Upper lobe of left lung (tissue), 6 donors: ENCODE results near the gene VPS41. TPM values are rescaled to one million over a fixed set of nuclear protein-coding genes. Genes with fewer than 3 reads are reported as not detected.
A peak's percentile ranks its signal among the peaks of the same experiment; 100 is the strongest.

ENCODE experiments used
- ATAC-seq, 2 donors: fragments of 200-7000 bp; cut with Tn5 transposase; one replicate each; pipeline ENCODE4 v1.9.1; 2022; ENCODE audit warnings: mild to moderate bottlenecking in 2 of 2, moderate library complexity in 2 of 2; ENCODE audit not compliant: low FRiP score in 2 of 2
- DNase-seq, 2 donors: peaks; one replicate each; pipeline ENCODE4 v3.0.0-alpha.2; 2019 to 2020
- H3K27ac ChIP-seq, 4 donors: fragments of 200-600 bp; sonication (generic); one replicate each; pipeline ENCODE4 v1.5.1; 2016 to 2019
- H3K27me3 ChIP-seq, 4 donors: fragments of 200-600 bp; sonication (generic); one replicate each; pipeline ENCODE4 v1.5.1; 2017 to 2019
- H3K36me3 ChIP-seq, 4 donors: fragments of 200-600 bp; sonication (generic); one replicate each; pipeline ENCODE4 v1.5.1; 2016 to 2019
- H3K4me1 ChIP-seq, 4 donors: fragments of 200-600 bp; sonication (generic); one replicate each; pipeline ENCODE4 v1.5.1; 2018 to 2019
- H3K4me3 ChIP-seq, 4 donors: fragments of 200-600 bp; sonication (generic); one replicate each; pipeline ENCODE4 v1.5.1; 2017 to 2019; ENCODE audit warnings: mild to moderate bottlenecking in 2 of 4, moderate library complexity in 1 of 4
- H3K9me3 ChIP-seq, 4 donors: fragments of 200-600 bp; sonication (generic); one replicate each; pipeline ENCODE4 v1.5.1; 2018 to 2019
- EP300 ChIP-seq, 4 donors: sonication (generic); formaldehyde crosslinking; IDR thresholded peaks; one replicate each; pipeline ENCODE4 v1.5.1; 2017; ENCODE audit warnings: antibody characterized with exemption in 4 of 4, control low read depth in 2 of 4
- POLR2A ChIP-seq, 4 donors: fragments of 450-650 bp; IDR thresholded peaks; one replicate each; pipeline ENCODE4 v1.5.1; 2016 to 2017; ENCODE audit warnings: antibody characterized with exemption in 4 of 4, mild to moderate bottlenecking in 2 of 4
- POLR2AphosphoS5 ChIP-seq, 2 donors: sonication (generic); formaldehyde crosslinking; IDR thresholded peaks; one replicate each; pipeline ENCODE4 v1.5.1; 2017; ENCODE audit warnings: antibody characterized with exemption in 2 of 2
- WGBS, 2 donors: methylation state at CpG; one replicate each; pipeline ENCODE4 v1.1.5; 2017 to 2018; 5-methylcytosine and 5-hydroxymethylcytosine counted together
- total RNA-seq, 6 donors: library from RNA; depleted of rRNA in 4 of 6; stranded (reverse); fragments of >200 nt in 4 of 6; gene quantifications; one replicate each; pipeline versions ENCODE4 v1.1.0 to v1.2.1, GENCODE V29; 2016 to 2021
- TF ChIP-seq, protein P1 (sequence below), 6 experiments: fragments of 450-650 bp in 4 of 6; fragments of 200-600 bp in 2 of 6; sonication (generic) in 2 of 6; IDR thresholded peaks; one replicate each; pipeline ENCODE4 v1.5.1; 2016 to 2019; ENCODE audit warnings: antibody characterized with exemption in 6 of 6
- donor health status: DM: no; HTN: no; CAD: no; lungs with moderate emphysema.
- donor health status: DM: no; HTN: yes; CAD: no; lungs with severe emphysema.

Gene VPS41
- total RNA-seq, 6 donors from 2014 or later: 32.1 to 96.4 (median 48.4) TPM

DNA sequence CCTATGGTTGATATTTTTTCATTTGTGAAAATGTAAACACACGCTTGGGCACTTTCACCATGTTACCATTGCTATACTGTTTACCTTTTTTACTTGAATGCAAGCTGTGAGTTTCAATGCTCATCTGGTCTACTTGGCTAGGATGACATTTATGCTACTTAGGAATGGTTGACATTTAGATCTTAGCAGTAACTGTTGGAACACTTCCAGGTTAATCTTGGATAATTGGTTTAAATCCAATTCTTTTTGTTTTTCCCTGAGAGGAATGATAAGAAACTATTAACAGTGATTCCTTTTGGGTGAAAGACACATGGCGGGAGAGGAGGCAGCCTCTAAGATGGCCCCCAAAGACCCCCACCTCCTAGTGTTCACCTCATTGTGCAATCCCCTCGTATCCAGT is 226.4 kb downstream of the VPS41 start:
- no peaks in the 10 kb centered on the region for H3K9me3 ChIP-seq
- DNase-seq: no peak
- no peak overlapping the region for H3K27ac ChIP-seq
- H3K36me3 ChIP-seq: no peaks in the 10 kb centered on the region
- no peak for ATAC-seq
- no peaks in the 10 kb centered on the region for H3K4me1 ChIP-seq
- no peak overlapping the region for H3K4me3 ChIP-seq
- WGBS, 2 donors: 75 to 78% methylated on average over 3 of the region's 3 CpGs
- no peak for TF ChIP-seq POLR2A (IDR thresholded peaks at IDR 0.05)
- no peak for TF ChIP-seq POLR2AphosphoS5 (IDR thresholded peaks at IDR 0.05)
- no peak for TF ChIP-seq EP300 (IDR thresholded peaks at IDR 0.05)
- TF ChIP-seq, protein P1, sequence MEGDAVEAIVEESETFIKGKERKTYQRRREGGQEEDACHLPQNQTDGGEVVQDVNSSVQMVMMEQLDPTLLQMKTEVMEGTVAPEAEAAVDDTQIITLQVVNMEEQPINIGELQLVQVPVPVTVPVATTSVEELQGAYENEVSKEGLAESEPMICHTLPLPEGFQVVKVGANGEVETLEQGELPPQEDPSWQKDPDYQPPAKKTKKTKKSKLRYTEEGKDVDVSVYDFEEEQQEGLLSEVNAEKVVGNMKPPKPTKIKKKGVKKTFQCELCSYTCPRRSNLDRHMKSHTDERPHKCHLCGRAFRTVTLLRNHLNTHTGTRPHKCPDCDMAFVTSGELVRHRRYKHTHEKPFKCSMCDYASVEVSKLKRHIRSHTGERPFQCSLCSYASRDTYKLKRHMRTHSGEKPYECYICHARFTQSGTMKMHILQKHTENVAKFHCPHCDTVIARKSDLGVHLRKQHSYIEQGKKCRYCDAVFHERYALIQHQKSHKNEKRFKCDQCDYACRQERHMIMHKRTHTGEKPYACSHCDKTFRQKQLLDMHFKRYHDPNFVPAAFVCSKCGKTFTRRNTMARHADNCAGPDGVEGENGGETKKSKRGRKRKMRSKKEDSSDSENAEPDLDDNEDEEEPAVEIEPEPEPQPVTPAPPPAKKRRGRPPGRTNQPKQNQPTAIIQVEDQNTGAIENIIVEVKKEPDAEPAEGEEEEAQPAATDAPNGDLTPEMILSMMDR (IDR thresholded peaks at IDR 0.05): no peak
- H3K27me3 ChIP-seq: no peaks in the 10 kb centered on the region

DNA sequence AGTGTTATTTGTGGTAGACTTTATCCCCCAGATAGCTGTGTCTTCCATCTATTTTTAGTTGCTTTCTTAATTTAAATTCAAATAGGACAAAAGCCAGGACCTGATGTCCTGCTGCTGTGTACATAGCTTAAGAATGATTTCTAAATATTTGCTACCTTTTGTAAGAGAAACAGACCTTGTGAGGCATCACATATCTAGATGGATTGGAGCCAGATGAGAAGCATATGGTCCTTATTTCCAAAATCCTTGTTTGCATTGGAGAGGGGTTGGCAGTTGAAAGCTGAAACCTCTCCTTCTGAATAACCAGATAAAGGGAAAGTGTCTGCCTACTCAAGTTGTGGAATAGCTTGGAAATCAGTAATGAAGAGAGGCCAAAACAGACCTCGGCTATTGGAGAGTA is 227.1 kb downstream of the VPS41 start:
- DNase-seq: no peak
- ATAC-seq: no peak
- no peaks in the 10 kb centered on the region for H3K27me3 ChIP-seq
- no peaks in the 10 kb centered on the region for H3K9me3 ChIP-seq
- H3K4me3 ChIP-seq: no peak overlapping the region
- 30 to 41% methylated on average over 1 of the region's 1 CpG for WGBS, 2 donors
- H3K4me1 ChIP-seq: no peaks in the 10 kb centered on the region
- no peak overlapping the region for H3K27ac ChIP-seq
- no peaks in the 10 kb centered on the region for H3K36me3 ChIP-seq
- TF ChIP-seq, protein P1 (IDR thresholded peaks at IDR 0.05): no peak
- TF ChIP-seq POLR2A (IDR thresholded peaks at IDR 0.05): no peak
- no peak for TF ChIP-seq EP300 (IDR thresholded peaks at IDR 0.05)
- no peak for TF ChIP-seq POLR2AphosphoS5 (IDR thresholded peaks at IDR 0.05)

DNA sequence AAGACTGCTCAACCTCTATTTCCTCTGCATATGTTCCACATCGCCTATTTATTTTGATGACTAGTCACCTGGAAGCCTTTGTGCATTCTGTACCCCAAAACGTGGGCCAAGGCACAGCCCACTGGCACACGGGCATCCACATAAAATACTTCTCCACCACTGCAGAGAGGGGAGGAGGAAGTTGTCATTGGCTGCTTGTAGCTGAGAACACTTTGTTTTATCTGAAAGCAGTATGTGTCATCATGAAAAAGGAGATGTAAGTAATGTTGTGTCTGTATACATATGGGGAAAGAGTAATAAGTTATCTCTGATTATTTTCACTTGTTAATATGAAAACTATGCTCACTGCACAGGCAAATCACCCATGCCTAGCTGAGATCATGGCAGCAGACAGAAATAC is 229.6 kb downstream of the VPS41 start:
- WGBS, 2 donors: 46 to 55% methylated on average over 3 of the region's 3 CpGs

DNA sequence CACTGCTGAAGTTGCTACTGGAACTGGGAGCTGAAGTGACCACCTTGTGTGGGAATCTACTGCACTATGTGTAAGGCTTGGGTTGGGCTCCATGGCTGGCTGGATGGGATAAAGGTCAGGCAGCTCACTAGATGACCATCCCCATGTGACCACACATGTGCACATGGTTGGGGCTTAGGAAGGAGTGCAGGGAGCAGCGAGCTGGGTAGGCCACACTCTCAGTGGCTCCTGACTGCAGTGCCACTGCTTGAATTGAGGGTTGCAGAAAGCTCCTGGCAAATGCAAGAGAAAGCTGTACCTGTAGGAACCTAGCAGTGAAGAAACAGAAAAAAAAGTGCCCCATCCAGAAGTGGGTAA is 230.3 kb downstream of the VPS41 start:
- TF ChIP-seq POLR2A (IDR thresholded peaks at IDR 0.05) (no peak), POLR2AphosphoS5 (IDR thresholded peaks at IDR 0.05) (no peak)
- TF ChIP-seq, protein P1 (IDR thresholded peaks at IDR 0.05): no peak
- DNase-seq: no peak
- no peaks in the 10 kb centered on the region for H3K36me3 ChIP-seq
- H3K4me1 ChIP-seq: peaks cover 0 to 5% (median 0%) of the 10 kb centered on the region in 4 donors
- no peak overlapping the region for H3K4me3 ChIP-seq
- peak in 1 of 2 donors; percentile 13 for ATAC-seq
- H3K27me3 ChIP-seq: no peaks in the 10 kb centered on the region
- WGBS, 2 donors: 87 to 100% methylated on average over 1 of the region's 1 CpG
- no peaks in the 10 kb centered on the region for H3K9me3 ChIP-seq
- H3K27ac ChIP-seq: no peak overlapping the region

More for the DNA sequence above, 229.6 kb downstream of the VPS41 start:
- Histone ChIP-seq H3K4me3 (no peak overlapping the region), H3K9me3 (no peaks in the 10 kb centered on the region), H3K27me3 (no peaks in the 10 kb centered on the region), H3K36me3 (no peaks in the 10 kb centered on the region), H3K27ac (no peak overlapping the region), H3K4me1 (peaks cover 0 to under 1% (median 0%) of the 10 kb centered on the region in 4 donors)
- ATAC-seq: peak in 1 of 2 donors; percentile 17
- peak in 1 of 4 donors; percentile 14 for TF ChIP-seq POLR2A (IDR thresholded peaks at IDR 0.05)
- TF ChIP-seq, protein P1 (IDR thresholded peaks at IDR 0.05): no peak
- DNase-seq: no peak

DNA sequence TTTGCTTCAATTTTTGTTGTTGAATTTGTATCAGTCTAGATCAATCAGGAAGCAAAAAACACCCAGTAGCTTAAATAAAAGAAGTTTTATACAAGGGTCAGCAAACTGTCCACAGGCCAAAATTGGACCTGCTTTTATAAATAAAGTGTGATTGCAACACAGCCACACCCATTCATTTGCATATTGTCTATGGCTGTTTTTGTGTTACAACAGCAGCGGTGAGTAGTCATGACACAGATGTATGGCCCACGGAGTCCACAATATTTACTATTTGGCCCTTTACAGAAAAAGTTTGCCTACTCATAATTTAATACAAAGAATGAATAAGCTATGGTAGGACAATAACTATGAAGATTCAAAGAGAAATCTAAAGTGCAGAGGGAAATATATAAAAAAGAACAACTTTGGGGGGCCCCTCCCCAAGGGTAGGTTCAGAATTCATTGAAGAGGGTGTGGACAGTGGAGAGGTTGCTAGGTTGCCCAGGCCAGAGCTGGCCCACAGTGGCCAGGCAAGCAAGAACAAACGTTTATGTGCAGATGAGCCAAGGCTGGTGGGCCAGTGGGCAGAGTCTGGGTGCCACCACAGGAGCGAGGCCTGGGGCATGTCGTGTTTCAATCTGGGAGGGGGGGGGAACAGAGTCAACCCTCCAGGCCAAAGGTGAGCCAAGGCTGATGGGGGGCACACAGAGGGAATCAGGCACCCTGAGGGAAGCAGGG is 230.9 kb downstream of the VPS41 start:
- DNase-seq: peak in 1 of 2 donors; percentile 9
- peaks cover 0 to 5% (median 0%) of the 10 kb centered on the region in 4 donors for H3K4me1 ChIP-seq
- H3K4me3 ChIP-seq: no peak overlapping the region
- TF ChIP-seq EP300 (IDR thresholded peaks at IDR 0.05) (no peak), POLR2AphosphoS5 (IDR thresholded peaks at IDR 0.05) (no peak), POLR2A (IDR thresholded peaks at IDR 0.05) (no peak)
- TF ChIP-seq, protein P1 (IDR thresholded peaks at IDR 0.05): no peak
- H3K9me3 ChIP-seq: no peaks in the 10 kb centered on the region
- WGBS, 2 donors: 74 to 91% methylated on average over 5 of the region's 5 CpGs
- ATAC-seq: no peak
- H3K36me3 ChIP-seq: no peaks in the 10 kb centered on the region
- H3K27ac ChIP-seq: no peak overlapping the region
- H3K27me3 ChIP-seq: no peaks in the 10 kb centered on the region
